HepG2 (cell line): Measurements from ENCODE around the gene LMAN2.

Source experiments
- CBFB ChIP-seq: sonication (generic); formaldehyde crosslinking; IDR thresholded peaks from 2 replicates; pipeline ENCODE4 v1.4.0; 2020; ENCODE audit warnings: missing genetic modification reagents
- CEBPB ChIP-seq: IDR thresholded peaks from 2 replicates; pipeline ENCODE4 v1.6.1; 2011; ENCODE audit warnings: low read depth, low read length, improper control_type of control experiment, borderline replicate concordance
- KLF16 ChIP-seq, 2 experiments: sonication (generic) in 1 of 2; formaldehyde crosslinking in 1 of 2; IDR thresholded peaks; 2 replicates each; pipeline versions ENCODE4 v1.6.1 to v1.8.0; 2016 to 2023; ENCODE audit warnings: missing genetic modification reagents in 2 of 2, missing compliant biosample characterization in 1 of 2
- SMC3 ChIP-seq: IDR thresholded peaks from 2 replicates; pipeline ENCODE4 v1.6.1; 2011; ENCODE audit warnings: low read length, improper control_type of control experiment

GRCh38 chr5:177303925-177304391 is 47.5 kb downstream of the LMAN2 start:
- TF ChIP-seq CEBPB = no peak
- TF ChIP-seq CBFB = no peak
- no peak for TF ChIP-seq SMC3
- no peak for TF ChIP-seq KLF16 (CRISPR knock-in tag; IDR thresholded peaks at IDR 0.05)
